NCI-H1694 treated with DMSO at 0.1 percent for 48 hours (cell line): Measurements from ENCODE around the gene RNGTT.
A peak's percentile ranks its signal among the peaks of the same experiment; 100 is the strongest.
"Not testable (repeated sequence)": the region's sequence is repeated elsewhere in the genome, so short reads cannot be mapped to it uniquely, and the experiment has no call there.

Experiments used
- DNase-seq: peaks from one replicate; lab custom pipeline; 2025; lab: John Stamatoyannopoulos, UW

Gene RNGTT

GRCh38 chr6:88864359-88865054, 98.9 kb downstream of the RNGTT start:
- no peak for DNase-seq

- no peak for DNase-seq
Measured at GRCh38 chr6:88860310-88860709, 103.1 kb downstream of the RNGTT start.

GRCh38 chr6:88858455-88858854, 105.0 kb downstream of the RNGTT start:
- no peak for DNase-seq

GRCh38 chr6:88856566-88856965, 106.9 kb downstream of the RNGTT start:
- DNase-seq, result no peak

GRCh38 chr6:88855541-88856147, 107.8 kb downstream of the RNGTT start:
- peak; percentile 23 for DNase-seq

- DNase-seq, result no peak
Measured at GRCh38 chr6:88852775-88853174, 110.6 kb downstream of the RNGTT start.

GRCh38 chr6:88852000-88852399, 111.4 kb downstream of the RNGTT start:
- no peak for DNase-seq

GRCh38 chr6:88848870-88849269, 114.5 kb downstream of the RNGTT start:
- DNase-seq, result no peak

- DNase-seq, result no peak
Measured at GRCh38 chr6:88843040-88843439, 120.4 kb downstream of the RNGTT start.

- DNase-seq, result no peak
Measured at GRCh38 chr6:88842320-88842719, 121.1 kb downstream of the RNGTT start.

- DNase-seq, result no peak
Measured at GRCh38 chr6:88840796-88841539, 122.5 kb downstream of the RNGTT start.

GRCh38 chr6:88840289-88840688, 123.1 kb downstream of the RNGTT start:
- no peak for DNase-seq

GRCh38 chr6:88839280-88839679, 124.1 kb downstream of the RNGTT start:
- no peak for DNase-seq

- no peak for DNase-seq
Measured at GRCh38 chr6:88835210-88835609, 128.2 kb downstream of the RNGTT start.

GRCh38 chr6:88833071-88833470, 130.3 kb downstream of the RNGTT start:
- DNase-seq, result not testable (repeated sequence)

- not testable (repeated sequence) for DNase-seq
Measured at GRCh38 chr6:88827599-88827998, 135.8 kb downstream of the RNGTT start.

- no peak for DNase-seq
Measured at GRCh38 chr6:88825856-88826255, 137.6 kb downstream of the RNGTT start.

- no peak for DNase-seq
Measured at GRCh38 chr6:88823998-88824397, 139.4 kb downstream of the RNGTT start.

- no peak for DNase-seq
Measured at GRCh38 chr6:88815491-88815890, 147.9 kb downstream of the RNGTT start.

GRCh38 chr6:88814909-88815308, 148.5 kb downstream of the RNGTT start:
- DNase-seq, result no peak

GRCh38 chr6:88813045-88813444, 150.4 kb downstream of the RNGTT start:
- no peak for DNase-seq

GRCh38 chr6:88810701-88811100, 152.7 kb downstream of the RNGTT start:
- no peak for DNase-seq

GRCh38 chr6:88810089-88810488, 153.3 kb downstream of the RNGTT start:
- DNase-seq, result no peak
